Activated T-cell treated with anti-CD3 and anti-CD28 coated beads, Interleukin-2, amount 50 U/mL, for 24 hours (primary cell): ENCODE data around the gene JAML.

Experiments
- DNase-seq: peaks from one replicate; pipeline ENCODE4 v3.0.0-alpha.2; 2020
- H3K27ac Mint-ChIP-seq: 2 replicates; pipeline ENCODE4 v1.8.0; 2020; ENCODE audit warnings: mild to moderate bottlenecking, mixed read lengths
- H3K27me3 Mint-ChIP-seq: 2 replicates; pipeline ENCODE4 v1.8.0; 2020; ENCODE audit warnings: mixed read lengths
- H3K36me3 Mint-ChIP-seq: 2 replicates; pipeline ENCODE4 v1.8.0; 2020; ENCODE audit warnings: low read depth, mixed read lengths
- H3K4me1 Mint-ChIP-seq: 2 replicates; pipeline ENCODE4 v1.8.0; 2020; ENCODE audit warnings: low read depth, mixed read lengths
- H3K4me3 Mint-ChIP-seq: 2 replicates; pipeline ENCODE4 v1.8.0; 2020; ENCODE audit warnings: mild to moderate bottlenecking, moderate library complexity, mixed read lengths
- H3K9me3 Mint-ChIP-seq: 2 replicates; pipeline ENCODE4 v1.8.0; 2020; ENCODE audit warnings: mixed read lengths

The JAML gene

GRCh38 chr11:118176778-118177134 is 48.1 kb downstream of the JAML start:
- no peaks in the 10 kb centered on the region for H3K27me3 Mint-ChIP-seq
- H3K27ac Mint-ChIP-seq = no peak overlapping the region
- DNase-seq = no peak
- no peaks in the 10 kb centered on the region for H3K9me3 Mint-ChIP-seq
- peaks cover 2% of the 10 kb centered on the region for H3K4me1 Mint-ChIP-seq
- H3K36me3 Mint-ChIP-seq = no peaks in the 10 kb centered on the region
- H3K4me3 Mint-ChIP-seq = no peak overlapping the region

- Mint-ChIP-seq H3K27ac (no peak within 1 kb of the TSS), H3K36me3 (no peaks in the 10 kb centered on the region), H3K4me1 (peaks cover 4% of the 10 kb centered on the region), H3K9me3 (no peaks in the 10 kb centered on the region), H3K27me3 (no peaks in the 10 kb centered on the region), H3K4me3 (no peak within 1 kb of the TSS)
- DNase-seq = no peak
Observed at GRCh38 chr11:118175993-118176777, 48.6 kb downstream of the JAML start, which contains the start of gene SCN2B. Gene SCN2B, minus strand, starts transcription at chr11:118176639. Its CDS starts 208 bp downstream, at chr11:118176431.

GRCh38 chr11:118175031-118175992 is 49.5 kb downstream of the JAML start:
- Mint-ChIP-seq H3K9me3 (no peaks in the 10 kb centered on the region), H3K4me1 (peaks cover 4% of the 10 kb centered on the region), H3K36me3 (no peaks in the 10 kb centered on the region), H3K4me3 (no peak overlapping the region), H3K27ac (no peak overlapping the region), H3K27me3 (no peaks in the 10 kb centered on the region)
- DNase-seq = no peak

GRCh38 chr11:118174006-118174567 is 50.7 kb downstream of the JAML start:
- H3K9me3 Mint-ChIP-seq = no peaks in the 10 kb centered on the region
- no peaks in the 10 kb centered on the region for H3K27me3 Mint-ChIP-seq
- peaks cover 4% of the 10 kb centered on the region for H3K4me1 Mint-ChIP-seq
- H3K27ac Mint-ChIP-seq = no peak overlapping the region
- no peaks in the 10 kb centered on the region for H3K36me3 Mint-ChIP-seq
- no peak for DNase-seq
- H3K4me3 Mint-ChIP-seq = no peak overlapping the region

- no peak for DNase-seq
- Mint-ChIP-seq H3K36me3 (no peaks in the 10 kb centered on the region), H3K4me1 (peaks cover 4% of the 10 kb centered on the region), H3K4me3 (no peak overlapping the region), H3K27me3 (peaks cover 2% of the 10 kb centered on the region), H3K9me3 (no peaks in the 10 kb centered on the region), H3K27ac (no peak overlapping the region)
Observed at GRCh38 chr11:118172356-118172755, 52.5 kb downstream of the JAML start.

- no peak overlapping the region for H3K4me3 Mint-ChIP-seq
- peak; percentile 82 for DNase-seq
- no peaks in the 10 kb centered on the region for H3K9me3 Mint-ChIP-seq
- no peak overlapping the region for H3K27ac Mint-ChIP-seq
- H3K36me3 Mint-ChIP-seq = no peaks in the 10 kb centered on the region
- peaks cover 2% of the 10 kb centered on the region for H3K27me3 Mint-ChIP-seq
- H3K4me1 Mint-ChIP-seq = peaks cover 4% of the 10 kb centered on the region
Observed at GRCh38 chr11:118171269-118172062, 53.3 kb downstream of the JAML start.

- Mint-ChIP-seq H3K27ac (no peak overlapping the region), H3K27me3 (peaks cover 2% of the 10 kb centered on the region), H3K4me1 (peaks cover 4% of the 10 kb centered on the region), H3K36me3 (no peaks in the 10 kb centered on the region), H3K4me3 (no peak overlapping the region), H3K9me3 (no peaks in the 10 kb centered on the region)
- DNase-seq = no peak
Observed at GRCh38 chr11:118170882-118171268, 53.9 kb downstream of the JAML start.

- peaks cover 4% of the 10 kb centered on the region for H3K4me1 Mint-ChIP-seq
- H3K36me3 Mint-ChIP-seq = no peaks in the 10 kb centered on the region
- no peaks in the 10 kb centered on the region for H3K9me3 Mint-ChIP-seq
- H3K27ac Mint-ChIP-seq = no peak overlapping the region
- peaks cover 2% of the 10 kb centered on the region for H3K27me3 Mint-ChIP-seq
- DNase-seq = no peak
- no peak overlapping the region for H3K4me3 Mint-ChIP-seq
Observed at GRCh38 chr11:118170231-118170630, 54.6 kb downstream of the JAML start.

GRCh38 chr11:118169300-118170140 is 55.3 kb downstream of the JAML start:
- Mint-ChIP-seq H3K27me3 (peaks cover 3% of the 10 kb centered on the region), H3K4me1 (peaks cover 4% of the 10 kb centered on the region), H3K9me3 (no peaks in the 10 kb centered on the region), H3K4me3 (no peak overlapping the region), H3K36me3 (no peaks in the 10 kb centered on the region), H3K27ac (no peak overlapping the region)
- no peak for DNase-seq

- Mint-ChIP-seq H3K4me1 (peaks cover 4% of the 10 kb centered on the region), H3K9me3 (no peaks in the 10 kb centered on the region), H3K4me3 (no peak overlapping the region), H3K36me3 (no peaks in the 10 kb centered on the region), H3K27ac (no peak overlapping the region), H3K27me3 (peaks cover 6% of the 10 kb centered on the region)
- DNase-seq = no peak
Observed at GRCh38 chr11:118168751-118169150, 56.1 kb downstream of the JAML start.

GRCh38 chr11:118168316-118168715 is 56.5 kb downstream of the JAML start:
- Mint-ChIP-seq H3K27ac (no peak overlapping the region), H3K36me3 (no peaks in the 10 kb centered on the region), H3K4me1 (peaks cover 4% of the 10 kb centered on the region), H3K27me3 (peaks cover 9% of the 10 kb centered on the region), H3K9me3 (no peaks in the 10 kb centered on the region), H3K4me3 (no peak overlapping the region)
- no peak for DNase-seq

- Mint-ChIP-seq H3K4me3 (no peak overlapping the region), H3K27ac (no peak overlapping the region), H3K4me1 (peaks cover 4% of the 10 kb centered on the region), H3K27me3 (peaks cover 11% of the 10 kb centered on the region), H3K36me3 (no peaks in the 10 kb centered on the region), H3K9me3 (no peaks in the 10 kb centered on the region)
- DNase-seq = no peak
Observed at GRCh38 chr11:118167906-118168305, 56.9 kb downstream of the JAML start.

GRCh38 chr11:118167253-118167652 is 57.6 kb downstream of the JAML start:
- H3K27ac Mint-ChIP-seq = no peak overlapping the region
- no peak for DNase-seq
- no peaks in the 10 kb centered on the region for H3K9me3 Mint-ChIP-seq
- no peaks in the 10 kb centered on the region for H3K36me3 Mint-ChIP-seq
- peaks cover 11% of the 10 kb centered on the region for H3K27me3 Mint-ChIP-seq
- no peak overlapping the region for H3K4me3 Mint-ChIP-seq
- peaks cover 4% of the 10 kb centered on the region for H3K4me1 Mint-ChIP-seq
